Right lobe of liver (tissue), 6 donors: Measurements from ENCODE around the gene SLC25A36. TPM values are rescaled to one million over a fixed set of nuclear protein-coding genes. Genes with fewer than 3 reads are reported as not detected.
"Not testable (repeated sequence)": the region's sequence is repeated elsewhere in the genome, so short reads cannot be mapped to it uniquely, and the experiment has no call there.

Source experiments
- ATAC-seq, 4 donors: fragments of 200-7000 bp; cut with Tn5 transposase; one replicate each; pipeline ENCODE4 v1.9.1; 2020; ENCODE audit warnings: mild to moderate bottlenecking in 4 of 4, moderate library complexity in 4 of 4
- DNase-seq, 3 donors: peaks; one replicate each; pipeline ENCODE4 v3.0.0-alpha.2; 2020
- H3K27ac ChIP-seq, 3 donors: fragments of 200-600 bp; one replicate each; pipeline ENCODE4 v1.8.0; 2022
- H3K27me3 ChIP-seq, 2 donors: fragments of 200-600 bp; one replicate each; pipeline ENCODE4 v1.8.0; 2022
- H3K36me3 ChIP-seq, 4 donors: fragments of 200-600 bp; sonication (generic) in 1 of 4; one replicate each; pipeline versions ENCODE4 v1.5.1 to v1.8.0; 2017 to 2022; ENCODE audit warnings: control low read depth in 1 of 4
- H3K4me1 ChIP-seq, 4 donors: fragments of 200-600 bp; sonication (generic) in 1 of 4; one replicate each; pipeline versions ENCODE4 v1.5.1 to v1.8.0; 2017 to 2022; ENCODE audit warnings: control low read depth in 1 of 4
- H3K4me3 ChIP-seq, 3 donors: fragments of 200-600 bp; one replicate each; pipeline ENCODE4 v1.8.0; 2022
- H3K9me3 ChIP-seq, 4 donors: fragments of 200-600 bp; sonication (generic) in 1 of 4; one replicate each; pipeline versions ENCODE4 v1.5.1 to v1.8.0; 2017 to 2022; ENCODE audit warnings: control low read depth in 1 of 4
- CTCF ChIP-seq, 4 donors: fragments of 200-600 bp in 3 of 4; fragments of 450-650 bp in 1 of 4; IDR thresholded peaks; one replicate each; pipeline versions ENCODE4 v1.5.1 to v1.8.0; 2016 to 2022; ENCODE audit warnings: antibody characterized with exemption in 4 of 4, mild to moderate bottlenecking in 2 of 4
- POLR2A ChIP-seq: fragments of 450-650 bp; IDR thresholded peaks from one replicate; pipeline ENCODE4 v1.6.1; 2017; ENCODE audit warnings: antibody characterized with exemption, mild to moderate bottlenecking
- WGBS: methylation state at CpG from one replicate; pipeline ENCODE4 v1.1.6; 2018; ENCODE audit warnings: low coverage, low lambda C conversion rate; ENCODE audit not compliant: insufficient coverage; ENCODE audit errors: missing lambda C conversion rate; 5-methylcytosine and 5-hydroxymethylcytosine counted together
- intact Hi-C, 2 donors: fragments of 100-400 bp; cut with DNase I; formaldehyde crosslinking; loops; one replicate each; pipeline versions ENCODE4 v1.11.2 to v1.14.1; 2022
- total RNA-seq, 6 experiments: library from RNA; depleted of rRNA in 2 of 6; stranded (reverse); fragments of >200 nt in 2 of 6; fragmentation: NEBNext Ultra II Directional in 3 of 6; extraction: Animal tissue kit (Norgen Biotek cat#: 25700) in 3 of 6; gene quantifications; one replicate each; pipeline versions ENCODE4 v1.1.0 to v1.2.4, GENCODE V29; 2016 to 2023
- donor health status: DM: no; HTN: yes; CAD: no.
- donor health status: DM: no; HTN: no; CAD: no.
- donor health status: DM: no; HTN: no; CAD: no.
- donor health status: DM: no; HTN: yes; CAD: no.
- donor health status: DM: no; HTN: yes; CAD: no.

The SLC25A36 gene
- total RNA-seq, 6 experiments from 2014 or later: 2.8 to 6.0 (median 5.1) TPM

- H3K4me1 ChIP-seq: no peaks in the 10 kb centered on the region
- peaks cover 0 to 46% of the 10 kb centered on the region in 2 donors for H3K27me3 ChIP-seq
- H3K27ac ChIP-seq: no peak overlapping the region
- DNase-seq (no peak), ATAC-seq (no peak)
- no peak overlapping the region for H3K4me3 ChIP-seq
- TF ChIP-seq CTCF (IDR thresholded peaks at IDR 0.05) (no peak), POLR2A (no peak)
- no peaks in the 10 kb centered on the region for H3K9me3 ChIP-seq
- intact Hi-C loops: no loop called here
- 60% methylated on average over 2 of the region's 2 CpGs for WGBS
- no peaks in the 10 kb centered on the region for H3K36me3 ChIP-seq
These were observed 9.2 kb downstream of the SLC25A36 start for GRCh38 chr3:140950863-140951262.

- H3K4me3 ChIP-seq, DNase-seq, H3K4me1 ChIP-seq, intact Hi-C loops, H3K36me3 ChIP-seq, ATAC-seq, H3K9me3 ChIP-seq, H3K27ac ChIP-seq: not testable (repeated sequence)
- 84% methylated on average over 5 of the region's 5 CpGs for WGBS
- H3K27me3 ChIP-seq: peaks cover 0 to 41% of the 10 kb centered on the region in 2 donors
These were observed 10.1 kb downstream of the SLC25A36 start for GRCh38 chr3:140951750-140952149.

- DNase-seq (no peak), ATAC-seq (no peak)
- TF ChIP-seq CTCF (IDR thresholded peaks at IDR 0.05): no peak
- no peak for TF ChIP-seq POLR2A
- intact Hi-C loops: no loop called here
- WGBS: 74% methylated on average over 5 of the region's 5 CpGs
- H3K4me1 ChIP-seq: no peaks in the 10 kb centered on the region
- H3K36me3 ChIP-seq: no peaks in the 10 kb centered on the region
- no peaks in the 10 kb centered on the region for H3K9me3 ChIP-seq
- H3K4me3 ChIP-seq: no peak overlapping the region
- peaks cover 0 to 32% of the 10 kb centered on the region in 2 donors for H3K27me3 ChIP-seq
- no peak overlapping the region for H3K27ac ChIP-seq
These were observed 11.7 kb downstream of the SLC25A36 start for GRCh38 chr3:140953028-140953960.

- TF ChIP-seq POLR2A (no peak), CTCF (IDR thresholded peaks at IDR 0.05) (no peak)
- DNase-seq (no peak), ATAC-seq (no peak)
- Histone ChIP-seq H3K4me1 (no peaks in the 10 kb centered on the region), H3K27ac (no peak overlapping the region), H3K4me3 (no peak overlapping the region), H3K36me3 (no peaks in the 10 kb centered on the region), H3K9me3 (no peaks in the 10 kb centered on the region), H3K27me3 (peaks cover 0 to 36% of the 10 kb centered on the region in 2 donors)
- WGBS: 64% methylated on average over 2 of the region's 2 CpGs
- intact Hi-C loops: no loop called here
These were observed 12.9 kb downstream of the SLC25A36 start for GRCh38 chr3:140954576-140954975.

- peaks cover 0 to 44% of the 10 kb centered on the region in 2 donors for H3K27me3 ChIP-seq
- H3K27ac ChIP-seq: no peak overlapping the region
- TF ChIP-seq CTCF (IDR thresholded peaks at IDR 0.05) (no peak), POLR2A (no peak)
- no peaks in the 10 kb centered on the region for H3K36me3 ChIP-seq
- WGBS: 88% methylated on average over 2 of the region's 3 CpGs
- no peak overlapping the region for H3K4me3 ChIP-seq
- H3K4me1 ChIP-seq: no peaks in the 10 kb centered on the region
- DNase-seq: no peak
- ATAC-seq: no peak
- intact Hi-C loops: no loop called here
- no peaks in the 10 kb centered on the region for H3K9me3 ChIP-seq
These were observed 14.0 kb downstream of the SLC25A36 start for GRCh38 chr3:140955645-140956044.
